SKM-1 treated with dmso at 0.1 percent for 144 hours (cell line): Measurements from ENCODE around the gene AMBP.
"Not testable (repeated sequence)": the region's sequence is repeated elsewhere in the genome, so short reads cannot be mapped to it uniquely, and the experiment has no call there.

Experiments used
- DNase-seq: peaks from one replicate; lab custom pipeline; 2025; ENCODE audit not compliant: unreplicated experiment; lab: John Stamatoyannopoulos, UW

Gene AMBP

GRCh38 chr9:114092336-114092735 is 14.2 kb upstream of the AMBP start:
- DNase-seq = no peak

- no peak for DNase-seq
Observed at GRCh38 chr9:114091711-114092110, 13.6 kb upstream of the AMBP start.

GRCh38 chr9:114090798-114091197 is 12.7 kb upstream of the AMBP start:
- no peak for DNase-seq

- no peak for DNase-seq
Observed at GRCh38 chr9:114089206-114089840, 11.2 kb upstream of the AMBP start.

GRCh38 chr9:114088571-114089170 is 10.6 kb upstream of the AMBP start:
- DNase-seq = no peak

GRCh38 chr9:114087721-114088120 is 9.6 kb upstream of the AMBP start:
- no peak for DNase-seq

- no peak for DNase-seq
Observed at GRCh38 chr9:114086607-114087006, 8.5 kb upstream of the AMBP start.

GRCh38 chr9:114086009-114086408 is 7.9 kb upstream of the AMBP start:
- no peak for DNase-seq

GRCh38 chr9:114085387-114085789 is 7.3 kb upstream of the AMBP start:
- DNase-seq = no peak

GRCh38 chr9:114084282-114085073 is 6.4 kb upstream of the AMBP start:
- DNase-seq = no peak

- DNase-seq = no peak
Observed at GRCh38 chr9:114083666-114084065, 5.6 kb upstream of the AMBP start.

- not testable (repeated sequence) for DNase-seq
Observed at GRCh38 chr9:114082763-114083412, 4.8 kb upstream of the AMBP start.

- DNase-seq = peak; percentile 16
Observed at GRCh38 chr9:114082017-114082762, 4.1 kb upstream of the AMBP start.

GRCh38 chr9:114081441-114082016 is 3.4 kb upstream of the AMBP start:
- no peak for DNase-seq

- no peak for DNase-seq
Observed at GRCh38 chr9:114080773-114081440, 2.8 kb upstream of the AMBP start.

GRCh38 chr9:114080195-114080772 is 2.2 kb upstream of the AMBP start:
- no peak for DNase-seq

GRCh38 chr9:114078781-114079156 is 669 bp upstream of the AMBP start:
- DNase-seq = no peak

GRCh38 chr9:114077162-114077837 is 800 bp downstream of the AMBP start:
- no peak for DNase-seq
